Endothelial cell of umbilical vein (primary cell): ENCODE results near the gene ACTR1A. TPM values are rescaled to one million over a fixed set of nuclear protein-coding genes. Genes with fewer than 3 reads are reported as not detected.

Source experiments
- BruUV-seq: library from RNA; stranded (reverse); fragments of 400-500 nt; replicated peaks from 2 replicates; lab custom pipeline; 2021; lab: Mats Ljungman, UMichigan
- CTCF ChIA-PET: fragments of 300-600, 350-600 bp; sonication (Branson Sonifier 250); formaldehyde crosslinking; loops from one replicate; lab custom pipeline; 2021; ENCODE audit warnings: antibody characterized with exemption, inconsistent platforms; lab: Charles Lee
- POLR2A ChIA-PET: fragments of 300-600, 350-600 bp; sonication (Branson Sonifier 250); formaldehyde crosslinking; loops from one replicate; lab custom pipeline; 2021; ENCODE audit warnings: antibody characterized with exemption, inconsistent platforms; lab: Charles Lee
- DNase-seq: peaks from one replicate; pipeline ENCODE4 v3.0.0-alpha.2; 2011; ENCODE audit warnings: low read depth, low spot score
- FAIRE-seq: peaks from 2 replicates; lab custom pipeline; 2011; peaks lifted over from hg19 to GRCh38; lab: Jason Lieb, UNC
- H2AFZ ChIP-seq: 2 replicates; pipeline ENCODE4 v1.6.0; 2012; ENCODE audit warnings: low read depth, low read length, control low read depth, inconsistent platforms
- H3K27ac ChIP-seq: 2 replicates; pipeline ENCODE4 v1.5.1; 2011; ENCODE audit warnings: low read depth, mild to moderate bottlenecking, control low read depth, low read length, moderate library complexity; ENCODE audit not compliant: insufficient read depth
- H3K27me3 ChIP-seq, 2 experiments: 2 replicates each; pipeline versions ENCODE4 v1.6.0 to v1.6.1; 2011; ENCODE audit warnings: low read length in 2 of 2, mixed read lengths in 1 of 2; ENCODE audit not compliant: control insufficient read depth in 2 of 2, insufficient read depth in 2 of 2
- H3K36me3 ChIP-seq, 2 experiments: 2 replicates in 1 of 2; 3 replicates in 1 of 2; pipeline ENCODE4 v1.5.1; 2011; ENCODE audit warnings: low read length in 2 of 2, mild to moderate bottlenecking in 1 of 2, moderate library complexity in 1 of 2; ENCODE audit not compliant: control insufficient read depth in 2 of 2, insufficient read depth in 2 of 2; ENCODE audit errors: extremely low read depth in 1 of 2
- H3K4me1 ChIP-seq: 3 replicates; pipeline ENCODE4 v1.5.1; 2011; ENCODE audit warnings: mild to moderate bottlenecking, low read length; ENCODE audit not compliant: control insufficient read depth, insufficient read depth; ENCODE audit errors: extremely low read depth
- H3K4me2 ChIP-seq: 2 replicates; pipeline ENCODE4 v1.6.1; 2011; ENCODE audit warnings: low read length, control low read depth, mixed read lengths; ENCODE audit not compliant: insufficient read depth
- H3K4me3 ChIP-seq, 3 experiments: fragments of 200-600 bp in 1 of 3; sonication (generic), shearing (Covaris generic) in 1 of 3; replicated peaks in 1 of 3; 2 replicates each; pipeline ENCODE4 v1.5.1; 2011 to 2016; ENCODE audit warnings: control low read depth in 3 of 3, low read length in 3 of 3, mild to moderate bottlenecking in 2 of 3, inconsistent platforms in 1 of 3, low read depth in 1 of 3, moderate library complexity in 1 of 3; ENCODE audit not compliant: insufficient read depth in 1 of 3
- H3K79me2 ChIP-seq: 2 replicates; pipeline ENCODE4 v1.6.0; 2012; ENCODE audit warnings: low read length, inconsistent platforms; ENCODE audit not compliant: control insufficient read depth, insufficient read depth
- H3K9ac ChIP-seq: replicated peaks from 2 replicates; pipeline ENCODE3; 2011; ENCODE audit warnings: low read length, control low read depth; ENCODE audit not compliant: insufficient read depth; ENCODE audit errors: extremely low read depth
- H3K9me1 ChIP-seq: replicated peaks from 3 replicates; pipeline ENCODE4 v1.6.0; 2011; ENCODE audit warnings: mild to moderate bottlenecking, low read length; ENCODE audit not compliant: control insufficient read depth, insufficient read depth; ENCODE audit errors: extremely low read depth
- H3K9me3 ChIP-seq: replicated peaks from 2 replicates; pipeline ENCODE4 v1.5.1; 2012; ENCODE audit warnings: low read length, inconsistent platforms; ENCODE audit not compliant: control insufficient read depth, insufficient read depth
- H4K20me1 ChIP-seq: replicated peaks from 2 replicates; pipeline ENCODE3; 2011; ENCODE audit warnings: mild to moderate bottlenecking, low read length; ENCODE audit not compliant: control insufficient read depth, insufficient read depth; ENCODE audit errors: extremely low read depth
- CTCF ChIP-seq, 2 donors: IDR thresholded peaks; 1 replicate in 1 of 2; 2 replicates in 1 of 2; pipeline ENCODE4 v1.5.1; 2011; ENCODE audit warnings: low read length in 2 of 2, mild to moderate bottlenecking in 2 of 2, moderate library complexity in 2 of 2, control low read depth in 1 of 2, inconsistent platforms in 1 of 2, low read depth in 1 of 2; ENCODE audit not compliant: insufficient read depth in 1 of 2; ENCODE audit errors: extremely low read depth in 1 of 2
- EZH2 ChIP-seq: IDR thresholded peaks from 2 replicates; pipeline ENCODE4 v1.6.1; 2012; ENCODE audit warnings: borderline replicate concordance, low read depth, mild to moderate bottlenecking, moderate library complexity, low read length, inconsistent platforms; ENCODE audit not compliant: severe bottlenecking
- FOS ChIP-seq: IDR thresholded peaks from 2 replicates; pipeline ENCODE4 v1.6.1; 2011; ENCODE audit warnings: mild to moderate bottlenecking, low read length, moderate library complexity, borderline replicate concordance; ENCODE audit not compliant: insufficient read depth
- GATA2 ChIP-seq: IDR thresholded peaks from 2 replicates; pipeline ENCODE4 v1.7.0; 2011; ENCODE audit warnings: low read depth, mild to moderate bottlenecking, moderate library complexity, mixed read lengths, low read length; ENCODE audit not compliant: insufficient read length, insufficient read depth
- JUN ChIP-seq: IDR thresholded peaks from 2 replicates; pipeline ENCODE4 v1.6.1; 2011; ENCODE audit warnings: borderline replicate concordance, low read depth; ENCODE audit not compliant: insufficient read length, insufficient read depth
- MAX ChIP-seq: IDR thresholded peaks from 2 replicates; pipeline ENCODE4 v1.6.1; 2011; ENCODE audit not compliant: insufficient read depth, insufficient read length
- MYC ChIP-seq: IDR thresholded peaks from one replicate; pipeline ENCODE4 v1.6.1; 2011; ENCODE audit warnings: mild to moderate bottlenecking, low read depth, low read length
- POLR2A ChIP-seq: IDR thresholded peaks from 2 replicates; pipeline ENCODE4 v1.6.1; 2012; ENCODE audit warnings: low read depth, mild to moderate bottlenecking, control low read depth, low read length
- POLR2AphosphoS5 ChIP-seq: IDR thresholded peaks from 2 replicates; pipeline ENCODE4 v1.6.1; 2012; ENCODE audit warnings: low read depth, mild to moderate bottlenecking, control low read depth, low read length, moderate library complexity; ENCODE audit not compliant: insufficient read depth
- dilution Hi-C: fragments of 300-500 bp; cut with MboI; formaldehyde crosslinking; loops from one replicate; pipeline ENCODE4 v1.15.0; 2019; ENCODE audit warnings: low sequenced_read_pairs; ENCODE audit not compliant: extremely low pct_ligation_motif_present
- intact Hi-C: fragments of 100-400 bp; cut with micrococcal nuclease; formaldehyde crosslinking; loops from one replicate; pipeline ENCODE4 v1.10.0; 2022
- polyA plus RNA-seq, 4 experiments: library from polyadenylated mRNA; depleted of rRNA in 3 of 4; stranded (reverse) in 3 of 4; unstranded in 1 of 4; fragments of >200 nt; gene quantifications; 2 replicates each; pipeline versions ENCODE4 v1.2.1 to v1.2.3, GENCODE V29; 2011 to 2012; ENCODE audit warnings: missing spikeins in 1 of 4
- total RNA-seq: library from RNA; stranded (reverse); gene quantifications from 2 replicates; pipeline ENCODE4 v1.2.3, GENCODE V29; 2021

ACTR1A gene
- total and polyA plus RNA-seq, 2 donors (not counting 3 experiments of a cell fraction or from before 2014, with no cell fraction given), result 155 to 164 TPM

DNA sequence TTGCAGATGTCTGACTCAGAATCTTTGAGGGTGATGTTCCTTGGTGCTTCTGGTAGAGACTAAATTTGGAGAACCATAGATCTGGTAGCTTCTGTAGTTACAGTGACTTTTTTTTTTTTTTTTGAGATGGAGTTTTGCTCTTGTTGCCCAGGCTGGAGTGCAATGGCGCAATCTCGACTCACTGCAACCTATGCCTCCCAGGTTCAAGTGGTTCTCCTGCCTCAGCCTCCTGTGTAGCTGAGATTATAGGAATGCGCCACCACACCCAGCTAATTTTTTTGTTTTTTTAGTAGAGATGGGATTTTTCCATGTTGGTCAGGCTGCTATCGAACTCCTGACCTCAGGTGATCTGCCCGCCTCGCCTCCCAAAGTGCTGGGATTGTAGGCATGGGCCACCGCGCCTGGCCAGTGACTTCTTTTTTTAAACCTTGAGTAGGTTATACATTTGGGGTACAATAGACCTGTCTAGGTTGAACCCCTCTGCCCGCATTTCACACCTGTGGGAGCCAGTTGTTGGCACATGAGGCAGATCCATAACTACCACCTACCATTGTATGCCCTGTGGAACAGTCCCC lies 48.2 kb upstream of the ACTR1A start:
- BruUV-seq, result no TSS peak
- DNase-seq (no peak), FAIRE-seq (no peak)
- TF ChIP-seq MYC, result no peak
- ChIA-PET CTCF (interaction anchor here (1.5 kb wide), 1 partner anchor 17 kb away, joined by 3 read pairs; no protein-coding TSS in a partner anchor), POLR2A (interaction anchor here (0.7 kb wide), 1 partner anchor 17 kb away, joined by 3 read pairs; no protein-coding TSS in a partner anchor)
- Histone ChIP-seq H3K9me3 (no peaks in the 10 kb centered on the region), H3K4me3 (no peak overlapping the region), H2AFZ (no peak overlapping the region), H3K9ac (no peak overlapping the region), H3K9me1 (no peaks in the 10 kb centered on the region), H3K4me2 (no peak overlapping the region), H3K79me2 (no peaks in the 10 kb centered on the region), H3K4me1 (no peaks in the 10 kb centered on the region), H4K20me1 (no peaks in the 10 kb centered on the region), H3K27me3 (no peaks in the 10 kb centered on the region), H3K36me3 (peaks cover 0 to 3% of the 10 kb centered on the region in 2 experiments), H3K27ac (no peak overlapping the region)
- intact Hi-C loops, result no loop called here
- dilution Hi-C loops, result no loop called here

GRCh38 chr10:102549549-102549948 lies 47.0 kb upstream of the ACTR1A start:
- no peaks in the 10 kb centered on the region for H3K4me1 ChIP-seq
- H3K9ac ChIP-seq, result no peak overlapping the region
- no peak for FAIRE-seq
- H2AFZ ChIP-seq, result no peak overlapping the region
- CTCF ChIA-PET, result interaction anchor here (0.5 to 1.3 kb wide), 2 partner anchors 11 to 34 kb away, joined by 4 read pairs; no protein-coding TSS in a partner anchor
- TF ChIP-seq POLR2AphosphoS5 (no peak), EZH2 (no peak), CTCF (IDR thresholded peaks at IDR 0.05; ENCODE audit: extremely low read depth in 1 of 2, insufficient read depth in 1 of 2, low read depth in 1 of 2, low read length in 2 of 2) (no peak), FOS (no peak), MYC (no peak), MAX (no peak), GATA2 (no peak), JUN (no peak), POLR2A (no peak)
- dilution Hi-C loops, result no loop called here
- DNase-seq, result no peak
- no peak overlapping the region for H3K4me3 ChIP-seq
- H3K36me3 ChIP-seq, result peaks cover 0 to 3% of the 10 kb centered on the region in 2 experiments
- intact Hi-C loops, result no loop called here
- no peak overlapping the region for H3K4me2 ChIP-seq
- no peaks in the 10 kb centered on the region for H3K9me3 ChIP-seq
- no TSS peak for BruUV-seq
- H4K20me1 ChIP-seq, result no peaks in the 10 kb centered on the region
- H3K27me3 ChIP-seq, result no peaks in the 10 kb centered on the region
- no peaks in the 10 kb centered on the region for H3K9me1 ChIP-seq
- H3K27ac ChIP-seq, result no peak overlapping the region
- POLR2A ChIA-PET, result no interaction called here
- no peaks in the 10 kb centered on the region for H3K79me2 ChIP-seq
